ENCODE results near the gene HCST. TPM values are rescaled to one million over a fixed set of nuclear protein-coding genes. Genes with fewer than 3 reads are reported as not detected.

HCST gene
- total and polyA plus RNA-seq, 8 donors: 5.0 to 12.5 (median 9.2) TPM; not detected in 3

GRCh38 chr19:35872180-35872579, 30.1 kb upstream of the HCST start:
- TF ChIP-seq EP300 (IDR thresholded peaks at IDR 0.05): no peak
- no peak for TF ChIP-seq POLR2AphosphoS5 (IDR thresholded peaks at IDR 0.05)
- no peak for TF ChIP-seq CTCF (IDR thresholded peaks at IDR 0.05)
- 74 to 86% (median 78%) methylated on average over 5 of the region's 5 CpGs for WGBS, 5 donors
- H3K27ac ChIP-seq: no peak overlapping the region
- peaks cover 0 to 20% (median 3%) of the 10 kb centered on the region in 4 donors for H3K36me3 ChIP-seq
- peaks cover 0 to 53% (median 17%) of the 10 kb centered on the region in 3 donors for H3K27me3 ChIP-seq
- peaks cover 21 to 27% (median 24%) of the 10 kb centered on the region in 4 donors for H3K4me1 ChIP-seq
- intact Hi-C loops (cut with DNase I; ENCODE audit: low total_unique reads): no loop called here
- no peak overlapping the region for H3K4me3 ChIP-seq
- no peaks in the 10 kb centered on the region for H3K9me3 ChIP-seq
- no peak for DNase-seq

DNA sequence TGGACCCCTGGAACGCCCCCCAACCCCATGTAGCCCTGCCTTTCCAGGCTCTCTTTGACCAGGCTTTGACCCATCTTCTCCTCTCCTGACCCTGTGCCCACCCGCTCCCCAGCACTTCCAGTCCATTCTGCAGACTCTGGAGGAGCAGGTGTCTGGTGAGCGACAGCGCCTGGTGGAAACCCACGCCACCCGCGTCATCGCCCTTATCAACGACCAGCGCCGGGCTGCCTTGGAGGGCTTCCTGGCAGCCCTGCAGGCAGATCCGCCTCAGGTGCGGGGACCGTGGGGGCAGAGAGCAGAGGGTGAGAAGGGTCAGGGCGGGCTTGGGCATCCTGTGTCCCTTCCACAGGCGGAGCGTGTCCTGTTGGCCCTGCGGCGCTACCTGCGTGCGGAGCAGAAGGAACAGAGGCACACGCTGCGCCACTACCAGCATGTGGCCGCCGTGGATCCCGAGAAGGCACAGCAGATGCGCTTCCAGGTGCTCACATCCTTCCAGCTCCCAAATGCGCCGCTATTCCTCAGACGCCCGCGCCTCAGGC, 27.9 kb upstream of the HCST start:
- peaks cover 0 to 47% (median 11%) of the 10 kb centered on the region in 3 donors for H3K27me3 ChIP-seq
- no peaks in the 10 kb centered on the region for H3K9me3 ChIP-seq
- peaks cover 0 to 20% (median 3%) of the 10 kb centered on the region in 4 donors for H3K36me3 ChIP-seq
- no peak for TF ChIP-seq POLR2A (IDR thresholded peaks at IDR 0.05)
- no peak for TF ChIP-seq EP300 (IDR thresholded peaks at IDR 0.05)
- no peak for TF ChIP-seq CTCF (IDR thresholded peaks at IDR 0.05)
- H3K4me1 ChIP-seq: peaks cover 7 to 14% (median 10%) of the 10 kb centered on the region in 4 donors
- WGBS, 5 donors: 90 to 96% (median 94%) methylated on average over 26 to 32 of the region's 32 CpGs
- no peak for DNase-seq
- no peak overlapping the region for H3K4me3 ChIP-seq
- intact Hi-C loops (cut with DNase I; ENCODE audit: low total_unique reads): no loop called here
- H3K27ac ChIP-seq: no peak overlapping the region

GRCh38 chr19:35879068-35879467, 23.3 kb upstream of the HCST start:
- intact Hi-C loops (cut with DNase I; ENCODE audit: low total_unique reads): no loop called here
- Histone ChIP-seq H3K36me3 (peaks cover 0 to 20% (median 0%) of the 10 kb centered on the region in 4 donors), H3K4me3 (no peak overlapping the region), H3K4me1 (peaks cover 0 to 10% (median 2%) of the 10 kb centered on the region in 4 donors), H3K9me3 (no peaks in the 10 kb centered on the region), H3K27me3 (peaks cover 0 to 24% (median 0%) of the 10 kb centered on the region in 3 donors), H3K27ac (no peak overlapping the region)
- WGBS, 5 donors: 47 to 69% (median 61%) methylated on average over 15 to 23 of the region's 23 CpGs
- no peak for TF ChIP-seq POLR2A (IDR thresholded peaks at IDR 0.05)
- no peak for TF ChIP-seq EP300 (IDR thresholded peaks at IDR 0.05)
- no peak for TF ChIP-seq POLR2AphosphoS5 (IDR thresholded peaks at IDR 0.05)
- no peak for TF ChIP-seq CTCF (IDR thresholded peaks at IDR 0.05)
- DNase-seq: no peak

GRCh38 chr19:35879770-35880317, 22.5 kb upstream of the HCST start:
- H3K4me1 ChIP-seq: peaks cover 0 to 10% (median 2%) of the 10 kb centered on the region in 4 donors
- no peak overlapping the region for H3K27ac ChIP-seq
- TF ChIP-seq CTCF (IDR thresholded peaks at IDR 0.05): no peak
- no peak for TF ChIP-seq EP300 (IDR thresholded peaks at IDR 0.05)
- TF ChIP-seq POLR2AphosphoS5 (IDR thresholded peaks at IDR 0.05): peak in 1 of 3 donors; percentile 67
- no peaks in the 10 kb centered on the region for H3K9me3 ChIP-seq
- peak; percentile 89 to 95 for DNase-seq
- 2 to 5% (median 4%) methylated on average over 20 to 28 of the region's 28 CpGs for WGBS, 5 donors
- intact Hi-C loops (cut with DNase I; ENCODE audit: low total_unique reads): loop anchor here (5.0 kb wide), 1 partner anchor 52 kb away; no protein-coding TSS in a partner anchor
- H3K36me3 ChIP-seq: peaks cover 0 to 13% (median 0%) of the 10 kb centered on the region in 4 donors
- H3K27me3 ChIP-seq: peaks cover 0 to 24% (median 0%) of the 10 kb centered on the region in 3 donors
- no peak overlapping the region for H3K4me3 ChIP-seq
